HPDE6-E6E7 (cell line): ENCODE data around the gene SPRING1.
"Not testable (repeated sequence)": the region's sequence is repeated elsewhere in the genome, so short reads cannot be mapped to it uniquely, and the experiment has no call there.

Experiments
- DNase-seq: peaks from one replicate; pipeline ENCODE4 v3.0.0; 2011; ENCODE audit warnings: missing footprints; ENCODE audit errors: extremely low spot score

Gene SPRING1

GRCh38 chr12:116742787-116743186, 4.9 kb upstream of the SPRING1 start:
- not testable (repeated sequence) for DNase-seq

GRCh38 chr12:116739381-116739887, 1.6 kb upstream of the SPRING1 start:
- DNase-seq: no peak

- no peak for DNase-seq
Observed at GRCh38 chr12:116736962-116737773, 701 bp downstream of the SPRING1 start.

- no peak for DNase-seq
Observed at GRCh38 chr12:116735951-116736599, 1.8 kb downstream of the SPRING1 start.

GRCh38 chr12:116735084-116735483, 2.8 kb downstream of the SPRING1 start:
- DNase-seq: no peak

GRCh38 chr12:116734156-116734768, 3.6 kb downstream of the SPRING1 start:
- DNase-seq: no peak

- DNase-seq: no peak
Observed at GRCh38 chr12:116731801-116732200, 6.1 kb downstream of the SPRING1 start.

GRCh38 chr12:116727891-116728290, 10.0 kb downstream of the SPRING1 start:
- DNase-seq: no peak

- no peak for DNase-seq
Observed at GRCh38 chr12:116727261-116727660, 10.6 kb downstream of the SPRING1 start.

GRCh38 chr12:116726694-116727093, 11.2 kb downstream of the SPRING1 start:
- no peak for DNase-seq

GRCh38 chr12:116722245-116722644, 15.6 kb downstream of the SPRING1 start:
- DNase-seq: no peak

GRCh38 chr12:116719731-116720528, 17.9 kb downstream of the SPRING1 start:
- no peak for DNase-seq

- DNase-seq: no peak
Observed at GRCh38 chr12:116718655-116719454, 19.0 kb downstream of the SPRING1 start.

- no peak for DNase-seq
Observed at GRCh38 chr12:116717466-116718437, 20.1 kb downstream of the SPRING1 start.

GRCh38 chr12:116714175-116714574, 23.7 kb downstream of the SPRING1 start:
- DNase-seq: no peak

- DNase-seq: no peak
Observed at GRCh38 chr12:116713527-116713926, 24.3 kb downstream of the SPRING1 start.

- peak; percentile 67 for DNase-seq
Observed at GRCh38 chr12:116712458-116713303, 25.2 kb downstream of the SPRING1 start.

- DNase-seq: no peak
Observed at GRCh38 chr12:116710370-116711150, 27.3 kb downstream of the SPRING1 start.
